ENCODE measurements around the gene EXOC8. TPM values are rescaled to one million over a fixed set of nuclear protein-coding genes. Genes with fewer than 3 reads are reported as not detected.
A peak's percentile ranks its signal among the peaks of the same experiment; 100 is the strongest.

The EXOC8 gene
- total and polyA plus RNA-seq, 2 of the 13 experiments (the other 11 are each of a cell fraction or from before 2014, with no cell fraction given) = 2.1 to 7.9 TPM

GRCh38 chr1:231337472-231338269 is at the start of gene EXOC8 (continued):
- TF ChIP-seq ZNF317 (CRISPR knock-in tag; IDR thresholded peaks at IDR 0.05) = no peak
- TF ChIP-seq FOXO1 (CRISPR knock-in tag; IDR thresholded peaks at IDR 0.05) = peak; percentile 53; the same call in 1 of the 2 replicates
- 0 out of 2 replicates have a peak, but pooled peaks have one; percentile 28 for TF ChIP-seq ZFP1 (CRISPR knock-in tag; IDR thresholded peaks at IDR 0.05)
- TF ChIP-seq TBX2 (CRISPR knock-in tag; IDR thresholded peaks at IDR 0.05; ENCODE audit: borderline replicate concordance) = peak; percentile 52
- TF ChIP-seq JARID2 (CRISPR knock-in tag; IDR thresholded peaks at IDR 0.05; ENCODE audit: insufficient replicate concordance) = peak; percentile 50
- peak; percentile 68 for TF ChIP-seq MXD1 (CRISPR knock-in tag; IDR thresholded peaks at IDR 0.05)
- TF ChIP-seq CERS6 (CRISPR knock-in tag; IDR thresholded peaks at IDR 0.05) = no peak
- peak; percentile 83; the same call in 1 of the 2 replicates for TF ChIP-seq ZNF687 (CRISPR knock-in tag; IDR thresholded peaks at IDR 0.05)
- TF ChIP-seq KAT8 (CRISPR knock-in tag; IDR thresholded peaks at IDR 0.05) = peak; percentile 93
- peak; percentile 58; the same call in 1 of the 2 replicates for TF ChIP-seq GMEB2 (CRISPR knock-in tag; IDR thresholded peaks at IDR 0.05; ENCODE audit: low read depth)
- 0 out of 2 replicates have a peak, but pooled peaks have one; percentile 12 for TF ChIP-seq ISL2 (CRISPR knock-in tag; IDR thresholded peaks at IDR 0.05)
- no peak for TF ChIP-seq FOSL2 (CRISPR knock-in tag; IDR thresholded peaks at IDR 0.05)
- TF ChIP-seq ZNF543 (CRISPR knock-in tag; IDR thresholded peaks at IDR 0.05) = peak; percentile 44; the same call in 1 of the 2 replicates
- TF ChIP-seq ZNF619 (CRISPR knock-in tag; IDR thresholded peaks at IDR 0.05) = peak; percentile 85; the same call in 1 of the 2 replicates
- 0 out of 2 replicates have a peak, but pooled peaks have one; percentile 52 for TF ChIP-seq ZNF589 (CRISPR knock-in tag; conservative IDR thresholded peaks at IDR 0.05)
- no peak for TF ChIP-seq AHDC1 (CRISPR knock-in tag; IDR thresholded peaks at IDR 0.05; ENCODE audit: borderline replicate concordance)

Measured in HepG2 (cell line).